Activated CD8-positive, alpha-beta memory T cell treated with anti-CD3 and anti-CD28 coated beads for 48 hours (primary cell): ENCODE data around the gene AREL1.

Source experiments
- DNase-seq, 3 experiments: peaks; one replicate each; pipeline ENCODE4 v3.0.0-alpha.2; 2020; ENCODE audit warnings: low read depth in 2 of 3, low spot score in 2 of 3

Gene AREL1

DNA sequence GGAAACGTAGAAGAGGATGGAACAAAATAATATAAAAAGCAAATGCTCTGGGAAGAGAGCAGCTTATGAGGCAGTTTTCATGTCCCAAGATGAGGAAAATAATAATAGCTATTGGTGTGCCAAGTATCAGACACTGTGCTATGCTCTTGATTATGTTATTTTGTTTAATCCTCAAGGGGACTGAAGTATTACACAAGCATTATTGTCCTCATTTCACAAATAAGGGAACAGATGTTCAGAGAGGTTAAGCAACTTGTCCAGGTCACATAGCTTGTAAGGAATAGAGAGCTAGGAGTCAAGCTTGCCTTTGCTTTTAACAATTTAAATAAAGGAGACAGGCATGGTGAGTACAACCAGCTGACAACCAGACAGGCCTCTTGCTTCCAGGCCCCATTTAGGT, 73.9 kb downstream of the AREL1 start:
- no peak for DNase-seq

GRCh38 chr14:74638066-74638465, 74.8 kb downstream of the AREL1 start:
- DNase-seq, result no peak

DNA sequence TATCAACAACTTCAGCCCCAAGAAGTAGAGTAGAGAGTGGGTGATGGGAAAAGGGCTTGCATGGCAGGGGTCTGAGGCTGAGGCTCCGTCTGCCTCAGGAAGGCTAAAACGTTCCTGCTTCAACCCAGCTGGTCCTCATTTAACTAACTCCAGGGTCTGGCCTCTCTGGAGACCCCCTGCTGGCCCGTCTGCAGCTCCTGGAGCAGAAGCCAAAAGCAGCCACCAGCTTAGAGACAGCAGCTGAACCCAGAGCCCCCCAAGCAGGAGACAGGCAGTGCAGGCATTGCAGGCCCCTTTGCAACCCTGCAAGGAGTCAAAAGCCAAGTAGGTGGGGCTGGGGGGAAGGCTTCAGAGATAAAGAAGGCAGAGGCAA, 75.7 kb downstream of the AREL1 start:
- no peak for DNase-seq

GRCh38 chr14:74636424-74637177, 76.3 kb downstream of the AREL1 start:
- DNase-seq, result no peak

- no peak for DNase-seq
These were observed 77.0 kb downstream of the AREL1 start for GRCh38 chr14:74635847-74636246.

GRCh38 chr14:74634964-74635363, 77.9 kb downstream of the AREL1 start:
- DNase-seq, result no peak

DNA sequence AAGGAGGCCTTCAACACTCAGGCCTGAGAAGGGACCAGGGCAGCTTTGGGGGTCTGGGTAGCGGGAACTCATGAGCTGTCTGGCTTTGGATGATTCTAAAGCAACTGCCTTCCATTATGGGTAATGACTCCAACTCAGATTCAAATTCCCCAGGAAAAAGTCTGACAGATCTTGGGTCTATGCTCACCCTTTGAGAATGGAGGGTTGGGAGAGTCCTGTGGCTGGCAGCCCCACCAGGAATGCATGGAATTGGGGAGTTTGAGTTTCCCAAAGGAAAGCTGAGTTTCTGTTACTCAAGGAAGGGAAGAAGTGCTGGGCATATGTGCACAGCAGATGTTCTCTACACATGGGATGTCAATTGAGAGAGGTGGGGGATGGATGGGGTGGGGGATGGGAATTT, 78.4 kb downstream of the AREL1 start:
- no peak for DNase-seq

DNA sequence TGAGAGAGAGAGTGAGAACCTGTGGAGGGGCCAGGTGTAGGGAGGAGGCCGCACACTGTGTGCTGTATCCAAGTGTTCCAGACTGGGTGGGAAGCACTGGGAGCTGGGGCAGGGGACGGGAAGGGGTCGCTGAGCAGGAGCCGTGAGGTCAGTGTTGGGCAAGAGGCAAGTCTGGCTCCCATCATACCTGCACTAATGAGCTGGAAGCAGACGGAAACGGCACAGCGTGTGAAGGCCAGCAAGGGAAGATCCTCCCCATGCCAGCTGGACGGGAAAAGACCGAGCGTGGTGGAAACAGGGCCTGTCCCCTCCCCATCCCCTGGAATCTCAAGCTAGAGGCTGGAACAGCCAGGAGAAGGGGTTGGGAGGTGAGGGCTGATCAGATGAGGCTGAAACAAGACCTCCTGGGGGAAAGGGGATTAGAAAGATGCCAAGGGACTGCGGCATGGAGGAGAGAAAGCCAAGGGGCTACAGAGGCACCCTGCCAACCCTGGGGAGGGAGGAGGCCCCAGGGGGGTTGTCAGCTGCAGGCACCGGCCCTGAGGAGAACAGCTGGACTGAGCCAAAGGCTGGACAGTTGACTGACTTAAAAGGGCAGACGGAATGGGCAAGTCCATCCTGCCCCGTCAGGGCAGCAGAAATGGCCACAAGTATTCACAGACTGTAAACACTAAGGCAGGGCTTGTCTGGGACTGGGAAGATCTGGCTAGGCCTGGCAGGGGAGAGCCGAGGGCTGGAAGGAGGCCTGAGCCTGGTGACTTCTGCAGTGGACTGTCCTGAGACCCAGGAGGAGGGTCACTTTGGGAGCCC, 81.8 kb downstream of the AREL1 start:
- no peak for DNase-seq

DNA sequence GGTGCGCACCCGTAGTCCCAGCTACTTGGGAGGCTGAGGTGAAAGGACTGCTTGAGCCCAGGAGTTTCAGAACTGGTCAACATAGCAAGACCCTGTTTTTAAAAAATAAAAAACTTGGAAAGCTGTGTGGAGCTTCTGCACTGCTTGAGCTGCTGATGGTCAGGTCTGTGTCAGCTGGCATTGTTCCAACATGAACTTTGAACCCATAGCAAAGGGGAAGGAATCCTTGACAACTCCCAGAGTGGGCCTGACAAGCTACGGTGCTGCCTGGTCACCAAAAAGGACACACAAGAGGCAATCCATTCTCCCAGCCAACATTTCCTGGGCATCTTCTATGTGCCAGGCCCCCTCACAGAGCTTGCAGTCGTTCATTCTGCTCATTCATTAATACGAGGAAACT, 84.5 kb downstream of the AREL1 start:
- DNase-seq, result no peak

DNA sequence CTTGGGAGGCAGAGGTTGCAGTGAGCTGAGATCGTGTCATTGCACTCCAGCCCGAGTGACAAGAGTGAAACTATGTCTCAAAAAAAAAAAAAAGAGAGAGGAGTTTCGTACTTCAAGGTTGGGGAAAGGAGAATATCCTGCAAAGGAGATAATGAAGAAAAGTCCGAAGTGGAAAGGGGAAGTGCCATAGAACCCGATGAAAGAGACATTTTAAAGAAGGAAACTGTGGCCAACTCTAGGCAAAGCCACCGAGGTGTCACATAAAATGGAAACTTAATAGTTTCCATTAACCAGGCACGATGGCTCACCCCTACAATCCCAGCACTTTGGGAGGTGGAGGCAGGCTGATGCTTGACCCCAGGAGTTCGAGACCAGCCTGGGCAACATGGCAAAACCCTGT, 85.8 kb downstream of the AREL1 start:
- DNase-seq, result no peak

GRCh38 chr14:74622257-74622656, 90.6 kb downstream of the AREL1 start:
- no peak for DNase-seq

DNA sequence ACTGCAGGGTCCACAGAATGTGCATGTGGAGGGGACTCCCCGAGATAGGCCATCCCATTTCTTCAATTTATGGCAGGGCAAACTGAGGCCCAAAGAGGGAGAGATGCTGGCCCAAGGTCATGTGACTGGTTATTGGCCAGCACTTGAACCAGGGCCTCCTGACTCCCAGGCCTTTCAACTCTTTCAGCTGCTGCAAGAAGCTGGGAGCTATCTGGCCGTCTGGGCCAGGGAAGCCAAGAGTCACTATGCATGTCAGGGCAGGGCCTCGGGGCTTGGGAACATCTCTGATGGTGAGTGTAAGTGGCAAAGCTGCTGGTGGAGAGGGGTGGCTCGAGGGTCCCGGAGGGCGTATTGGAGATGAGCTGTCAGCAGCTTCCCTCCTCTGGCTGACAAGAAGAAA, 91.3 kb downstream of the AREL1 start:
- DNase-seq, result no peak

DNA sequence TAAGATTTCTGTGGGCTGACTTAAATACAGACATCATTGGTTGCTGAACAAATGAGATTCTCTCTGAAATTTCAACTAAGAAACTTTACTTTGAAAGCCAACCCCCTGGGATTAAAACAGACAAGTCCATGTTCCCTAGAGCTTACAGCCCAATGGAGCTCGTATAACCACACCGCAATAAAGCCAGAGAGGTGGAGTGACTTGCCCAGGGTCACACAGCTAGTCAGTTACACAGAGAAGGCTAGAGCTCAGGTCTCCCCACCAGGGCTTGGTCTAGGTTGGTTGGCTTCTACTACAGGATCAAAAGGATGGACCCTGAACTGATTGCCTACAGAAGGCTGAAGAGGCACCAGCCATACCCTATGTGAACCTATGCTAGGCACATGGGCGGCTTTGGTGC, 92.0 kb downstream of the AREL1 start:
- no peak for DNase-seq

GRCh38 chr14:74620497-74620921, 92.4 kb downstream of the AREL1 start:
- DNase-seq, result no peak

DNA sequence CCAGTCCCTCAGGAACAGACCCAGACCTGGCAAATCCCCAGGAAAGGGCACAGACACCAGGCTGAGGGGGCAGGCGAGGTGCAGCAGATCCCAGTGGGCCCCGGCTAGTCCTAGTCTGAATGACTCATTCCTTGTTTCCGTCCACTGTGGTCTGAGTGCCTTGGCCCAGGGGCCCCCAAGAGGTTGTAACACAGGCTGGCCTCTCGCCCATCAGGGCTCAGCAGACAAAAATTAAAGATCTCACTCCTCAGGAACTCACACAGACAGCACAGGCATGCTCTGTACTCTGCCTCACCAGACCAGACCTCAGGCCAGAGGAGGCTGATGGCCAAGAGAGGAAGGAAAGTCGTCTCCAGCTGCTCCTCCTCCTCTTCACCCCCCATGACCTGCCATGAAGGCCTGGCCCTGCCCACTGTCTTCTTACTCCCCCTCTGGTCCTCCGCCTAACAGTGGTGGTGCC, 93.2 kb downstream of the AREL1 start:
- DNase-seq, result no peak

DNA sequence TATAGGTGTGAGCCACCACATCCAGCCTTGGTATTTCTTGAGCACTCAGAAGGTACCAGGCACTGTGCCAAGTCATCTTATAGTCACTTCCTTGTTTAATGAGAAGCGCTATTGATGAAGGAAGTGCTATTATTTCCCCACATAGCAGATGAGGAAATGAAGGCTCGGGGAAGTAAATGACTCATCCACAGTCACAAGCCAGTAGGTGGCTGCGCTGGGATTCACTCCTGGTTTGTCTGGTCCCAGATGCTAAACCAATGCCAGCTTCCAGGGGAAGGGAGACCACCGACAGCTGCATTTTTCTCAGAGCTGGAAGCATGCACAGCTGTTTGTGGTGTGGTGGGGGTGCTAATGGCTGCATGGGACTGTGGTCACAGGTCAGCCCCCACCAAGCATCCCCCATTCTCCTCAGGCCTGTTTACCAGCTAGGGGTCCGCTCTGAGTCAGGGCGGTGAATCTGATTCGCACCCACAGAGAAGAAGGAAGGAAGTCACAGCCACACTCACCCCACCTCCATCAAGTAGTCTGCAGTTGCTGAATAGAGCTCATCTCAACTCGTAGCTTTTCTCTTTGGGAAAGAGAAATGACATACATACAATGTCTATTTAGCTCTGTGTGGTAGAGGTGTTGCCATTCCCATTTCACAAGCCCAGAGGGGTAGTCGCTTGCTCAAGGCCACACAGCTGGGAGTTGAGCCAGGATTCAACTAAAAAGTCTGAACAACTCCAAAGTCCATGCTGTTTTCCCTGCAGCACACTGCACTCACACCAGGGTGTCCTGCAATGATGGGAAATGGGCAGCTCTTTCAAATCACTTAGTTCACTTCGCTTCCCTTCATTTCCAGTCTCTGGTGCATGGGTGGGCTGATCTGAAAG, 94.6 kb downstream of the AREL1 start:
- peak in 2 of 3 experiments; percentile 33 to 64 for DNase-seq

- no peak for DNase-seq
These were observed 95.7 kb downstream of the AREL1 start for GRCh38 chr14:74616996-74617700.

- no peak for DNase-seq
These were observed 96.4 kb downstream of the AREL1 start for GRCh38 chr14:74616507-74616906.

DNA sequence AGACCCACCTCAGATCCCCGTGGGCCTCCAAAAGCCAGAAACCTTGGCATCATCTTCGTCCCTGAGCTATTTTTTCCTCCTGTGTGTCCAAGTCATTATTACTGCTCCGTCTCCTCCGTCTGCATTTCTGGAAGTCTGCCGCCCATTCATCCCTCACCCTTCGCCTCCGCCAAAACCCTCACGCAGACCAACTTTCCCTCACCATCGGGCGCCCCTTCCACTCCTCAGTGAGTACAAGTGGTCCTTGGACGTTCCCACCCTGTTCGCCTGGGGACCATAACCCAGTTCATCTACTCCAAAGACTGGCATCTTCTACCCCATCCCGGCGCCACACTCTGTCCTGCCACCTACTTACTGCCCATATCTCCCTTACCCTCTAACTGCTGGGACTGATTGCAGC, 97.1 kb downstream of the AREL1 start:
- no peak for DNase-seq

DNA sequence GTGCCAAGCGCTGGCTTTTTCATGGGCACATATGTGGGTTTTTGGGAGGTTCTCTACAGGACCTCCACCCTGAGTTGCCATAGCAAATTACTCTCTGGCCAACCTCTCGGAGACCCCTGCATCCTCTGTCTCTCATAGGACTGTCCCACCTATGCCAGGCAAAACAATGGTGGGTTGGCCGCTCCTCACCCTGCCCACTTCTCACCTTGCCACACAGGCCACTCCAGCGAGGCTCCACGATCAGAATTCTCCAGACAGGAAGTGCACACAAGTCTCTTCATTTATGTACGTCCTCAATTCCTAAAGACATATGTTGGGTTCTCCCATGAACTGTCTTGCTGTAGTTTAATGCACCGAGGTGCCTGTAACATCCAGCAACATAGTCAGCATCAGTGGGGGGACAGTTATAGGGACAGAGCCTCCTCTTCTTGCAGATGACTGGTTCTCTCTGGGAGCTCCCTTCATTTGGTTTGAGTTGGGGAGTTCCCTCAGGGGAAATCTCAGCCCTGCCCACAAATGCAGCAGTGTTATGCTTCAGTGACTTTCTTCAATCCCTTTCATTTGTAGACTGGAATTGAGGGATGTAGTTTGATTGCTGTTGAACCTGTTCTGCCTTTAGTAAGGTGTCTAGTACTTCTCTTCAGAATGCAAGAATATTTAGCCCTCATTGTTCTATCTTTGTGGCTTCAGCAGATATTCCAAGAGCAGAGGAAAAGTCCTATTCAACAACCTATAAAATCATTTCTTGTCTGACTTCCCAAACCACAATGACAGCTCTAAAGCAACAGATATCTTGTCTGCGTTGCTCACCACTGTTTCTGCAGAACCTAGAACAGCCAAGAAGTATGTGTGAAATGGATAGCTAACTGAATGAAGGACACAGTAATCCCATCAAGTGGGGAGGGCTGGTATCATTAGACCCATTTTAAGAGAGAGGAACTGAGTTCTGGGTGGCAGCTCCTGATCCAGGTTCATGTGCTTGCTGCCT, 98.1 kb downstream of the AREL1 start:
- DNase-seq, result no peak
